WTC11 (cell line): ENCODE measurements around the gene ZFP69. TPM values are rescaled to one million over a fixed set of nuclear protein-coding genes. Genes with fewer than 3 reads are reported as not detected.
"Not testable (repeated sequence)": the region's sequence is repeated elsewhere in the genome, so short reads cannot be mapped to it uniquely, and the experiment has no call there.

Experiments
- ATAC-seq: fragments of 200-7000 bp; cut with Tn5 transposase; 2 replicates; pipeline ENCODE4 v1.10.0; 2021; ENCODE audit warnings: mild to moderate bottlenecking, moderate library complexity
- CTCF ChIA-PET: fragments of 300-600 bp; sonication (Branson Sonifier 250); formaldehyde crosslinking; loops from one replicate; lab custom pipeline; 2021; ENCODE audit warnings: antibody characterized with exemption; lab: Charles Lee
- POLR2A ChIA-PET: fragments of 350-600 bp; sonication (Branson Sonifier 250); formaldehyde crosslinking; loops from one replicate; lab custom pipeline; 2021; ENCODE audit warnings: antibody characterized with exemption; lab: Charles Lee
- DNase-seq: peaks from one replicate; pipeline ENCODE4 v3.0.0; 2021; ENCODE audit warnings: low spot score
- H3K27ac Mint-ChIP-seq: 2 replicates; pipeline ENCODE4 v1.8.0; 2021; ENCODE audit warnings: mixed read lengths
- H3K27me3 Mint-ChIP-seq: 2 replicates; pipeline ENCODE4 v1.8.0; 2021; ENCODE audit warnings: low read depth, mild to moderate bottlenecking, moderate library complexity, mixed read lengths
- H3K36me3 Mint-ChIP-seq: 2 replicates; pipeline ENCODE4 v1.8.0; 2021; ENCODE audit warnings: mixed read lengths
- H3K4me1 Mint-ChIP-seq: 2 replicates; pipeline ENCODE4 v1.8.0; 2022; ENCODE audit warnings: mixed read lengths
- H3K4me3 Mint-ChIP-seq: 2 replicates; pipeline ENCODE4 v1.8.0; 2021; ENCODE audit warnings: mild to moderate bottlenecking, moderate library complexity, mixed read lengths
- H3K9me3 Mint-ChIP-seq: 2 replicates; pipeline ENCODE4 v1.8.0; 2021; ENCODE audit warnings: mixed read lengths
- ATF1 ChIP-seq: sonication (generic); formaldehyde crosslinking; IDR thresholded peaks from 2 replicates; pipeline ENCODE4 v1.8.1; 2023; ENCODE audit warnings: mild to moderate bottlenecking, moderate library complexity, missing genetic modification reagents
- E2F5 ChIP-seq: sonication (generic); formaldehyde crosslinking; IDR thresholded peaks from 2 replicates; pipeline ENCODE4 v1.8.1; 2022; ENCODE audit warnings: mild to moderate bottlenecking, moderate library complexity, missing genetic modification reagents
- ELF4 ChIP-seq: sonication (generic); formaldehyde crosslinking; IDR thresholded peaks from 2 replicates; pipeline ENCODE4 v1.8.1; 2022; ENCODE audit warnings: low read depth, mild to moderate bottlenecking, moderate library complexity, missing genetic modification reagents
- PRRX2 ChIP-seq: fragments of 250-450 bp; sonication (Bioruptor Pico); IDR thresholded peaks from 2 replicates; pipeline ENCODE4 v1.8.0; 2021; ENCODE audit warnings: mild to moderate bottlenecking
- RELA ChIP-seq: sonication (generic); formaldehyde crosslinking; IDR thresholded peaks from 2 replicates; pipeline ENCODE4 v1.8.1; 2022; ENCODE audit warnings: missing genetic modification reagents, mild to moderate bottlenecking, borderline replicate concordance
- SMAD3 ChIP-seq: sonication (generic); formaldehyde crosslinking; IDR thresholded peaks from 2 replicates; pipeline ENCODE4 v1.8.0; 2022; ENCODE audit warnings: missing genetic modification reagents, mild to moderate bottlenecking, borderline replicate concordance
- SMAD4 ChIP-seq: sonication (generic); formaldehyde crosslinking; IDR thresholded peaks from 2 replicates; pipeline ENCODE4 v1.8.0; 2022; ENCODE audit warnings: mild to moderate bottlenecking, missing genetic modification reagents
- SOX15 ChIP-seq: fragments of 250-450 bp; sonication (Bioruptor Pico); IDR thresholded peaks from 2 replicates; pipeline ENCODE4 v1.9.0; 2021; ENCODE audit warnings: mild to moderate bottlenecking
- STAT6 ChIP-seq: sonication (generic); formaldehyde crosslinking; conservative IDR thresholded peaks from 2 replicates; pipeline ENCODE4 v1.8.1; 2023; ENCODE audit warnings: mild to moderate bottlenecking, low read depth, missing genetic modification reagents, moderate library complexity
- TCF7 ChIP-seq: sonication (generic); formaldehyde crosslinking; IDR thresholded peaks from 2 replicates; pipeline ENCODE4 v1.8.0; 2022; ENCODE audit warnings: mild to moderate bottlenecking, low read depth, missing genetic modification reagents, moderate library complexity
- TP53 ChIP-seq: sonication (generic); formaldehyde crosslinking; IDR thresholded peaks from 2 replicates; pipeline ENCODE4 v1.8.1; 2023; ENCODE audit warnings: mild to moderate bottlenecking, missing genetic modification reagents
- ZNF219 ChIP-seq: sonication (generic); formaldehyde crosslinking; IDR thresholded peaks from 2 replicates; pipeline ENCODE4 v1.8.0; 2023; ENCODE audit warnings: missing genetic modification reagents, mild to moderate bottlenecking, borderline replicate concordance
- total RNA-seq: library from RNA; stranded (reverse); gene quantifications from 3 replicates; pipeline ENCODE4 v1.2.3, GENCODE V29; 2021
- TF ChIP-seq, protein P1 (sequence below): sonication (generic); formaldehyde crosslinking; IDR thresholded peaks from 2 replicates; pipeline ENCODE4 v1.8.1; 2023; ENCODE audit warnings: mild to moderate bottlenecking, moderate library complexity, missing genetic modification reagents
- TF ChIP-seq, protein P2 (sequence below): fragments of 250-450 bp; sonication (Bioruptor Pico); IDR thresholded peaks from 2 replicates; pipeline ENCODE4 v1.9.0; 2021; ENCODE audit warnings: mild to moderate bottlenecking
- TF ChIP-seq, protein P3 (sequence below): sonication (generic); formaldehyde crosslinking; conservative IDR thresholded peaks from 2 replicates; pipeline ENCODE4 v1.8.1; 2022; ENCODE audit warnings: mild to moderate bottlenecking, missing genetic modification reagents

The ZFP69 gene
- total RNA-seq, 1 experiment from 2014 or later = 3.2 TPM

- no peaks in the 10 kb centered on the region for H3K4me1 Mint-ChIP-seq
- peaks cover 66% of the 10 kb centered on the region for H3K36me3 Mint-ChIP-seq
- H3K9me3 Mint-ChIP-seq = peaks cover 51% of the 10 kb centered on the region
- DNase-seq = no peak
- H3K27ac Mint-ChIP-seq = no peak overlapping the region
- ChIA-PET POLR2A (no interaction called here), CTCF (interaction anchor here (0.6 kb wide), 1 partner anchor 874 kb away, joined by 3 read pairs; no protein-coding TSS in a partner anchor)
- H3K4me3 Mint-ChIP-seq = no peak overlapping the region
- no peaks in the 10 kb centered on the region for H3K27me3 Mint-ChIP-seq
- TF ChIP-seq ZNF219 (no peak), ATF1 (CRISPR knock-in tag) (no peak), TCF7 (no peak), E2F5 (CRISPR knock-in tag) (no peak), SOX15 (CRISPR knock-in tag) (no peak), TP53 (no peak), RELA (no peak), STAT6 (no peak), PRRX2 (CRISPR knock-in tag) (no peak), SMAD3 (CRISPR knock-in tag) (no peak), SMAD4 (CRISPR knock-in tag) (no peak), ELF4 (CRISPR knock-in tag) (no peak)
- TF ChIP-seq, protein P1, sequence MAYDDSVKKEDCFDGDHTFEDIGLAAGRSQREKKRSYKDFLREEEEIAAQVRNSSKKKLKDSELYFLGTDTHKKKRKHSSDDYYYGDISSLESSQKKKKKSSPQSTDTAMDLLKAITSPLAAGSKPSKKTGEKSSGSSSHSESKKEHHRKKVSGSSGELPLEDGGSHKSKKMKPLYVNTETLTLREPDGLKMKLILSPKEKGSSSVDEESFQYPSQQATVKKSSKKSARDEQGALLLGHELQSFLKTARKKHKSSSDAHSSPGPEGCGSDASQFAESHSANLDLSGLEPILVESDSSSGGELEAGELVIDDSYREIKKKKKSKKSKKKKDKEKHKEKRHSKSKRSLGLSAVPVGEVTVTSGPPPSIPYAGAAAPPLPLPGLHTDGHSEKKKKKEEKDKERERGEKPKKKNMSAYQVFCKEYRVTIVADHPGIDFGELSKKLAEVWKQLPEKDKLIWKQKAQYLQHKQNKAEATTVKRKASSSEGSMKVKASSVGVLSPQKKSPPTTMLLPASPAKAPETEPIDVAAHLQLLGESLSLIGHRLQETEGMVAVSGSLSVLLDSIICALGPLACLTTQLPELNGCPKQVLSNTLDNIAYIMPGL (CRISPR knock-in tag) = no peak
- TF ChIP-seq, protein P2, sequence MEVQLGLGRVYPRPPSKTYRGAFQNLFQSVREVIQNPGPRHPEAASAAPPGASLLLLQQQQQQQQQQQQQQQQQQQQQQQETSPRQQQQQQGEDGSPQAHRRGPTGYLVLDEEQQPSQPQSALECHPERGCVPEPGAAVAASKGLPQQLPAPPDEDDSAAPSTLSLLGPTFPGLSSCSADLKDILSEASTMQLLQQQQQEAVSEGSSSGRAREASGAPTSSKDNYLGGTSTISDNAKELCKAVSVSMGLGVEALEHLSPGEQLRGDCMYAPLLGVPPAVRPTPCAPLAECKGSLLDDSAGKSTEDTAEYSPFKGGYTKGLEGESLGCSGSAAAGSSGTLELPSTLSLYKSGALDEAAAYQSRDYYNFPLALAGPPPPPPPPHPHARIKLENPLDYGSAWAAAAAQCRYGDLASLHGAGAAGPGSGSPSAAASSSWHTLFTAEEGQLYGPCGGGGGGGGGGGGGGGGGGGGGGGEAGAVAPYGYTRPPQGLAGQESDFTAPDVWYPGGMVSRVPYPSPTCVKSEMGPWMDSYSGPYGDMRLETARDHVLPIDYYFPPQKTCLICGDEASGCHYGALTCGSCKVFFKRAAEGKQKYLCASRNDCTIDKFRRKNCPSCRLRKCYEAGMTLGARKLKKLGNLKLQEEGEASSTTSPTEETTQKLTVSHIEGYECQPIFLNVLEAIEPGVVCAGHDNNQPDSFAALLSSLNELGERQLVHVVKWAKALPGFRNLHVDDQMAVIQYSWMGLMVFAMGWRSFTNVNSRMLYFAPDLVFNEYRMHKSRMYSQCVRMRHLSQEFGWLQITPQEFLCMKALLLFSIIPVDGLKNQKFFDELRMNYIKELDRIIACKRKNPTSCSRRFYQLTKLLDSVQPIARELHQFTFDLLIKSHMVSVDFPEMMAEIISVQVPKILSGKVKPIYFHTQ = no peak
- TF ChIP-seq, protein P3, sequence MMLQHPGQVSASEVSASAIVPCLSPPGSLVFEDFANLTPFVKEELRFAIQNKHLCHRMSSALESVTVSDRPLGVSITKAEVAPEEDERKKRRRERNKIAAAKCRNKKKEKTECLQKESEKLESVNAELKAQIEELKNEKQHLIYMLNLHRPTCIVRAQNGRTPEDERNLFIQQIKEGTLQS (CRISPR knock-in tag) = no peak
- no peak for ATAC-seq
Measured at GRCh38 chr1:40495315-40495903, 18.3 kb downstream of the ZFP69 start.

- H3K36me3 Mint-ChIP-seq = peaks cover 33% of the 10 kb centered on the region
- H3K9me3 Mint-ChIP-seq = peaks cover 47% of the 10 kb centered on the region
- H3K27ac Mint-ChIP-seq, DNase-seq, H3K4me3 Mint-ChIP-seq, CTCF ChIA-PET, H3K4me1 Mint-ChIP-seq, POLR2A ChIA-PET, ATAC-seq, H3K27me3 Mint-ChIP-seq: not testable (repeated sequence)
Measured at GRCh38 chr1:40502651-40503050, 25.6 kb downstream of the ZFP69 start.
